Body of pancreas (tissue), 4 donors: ENCODE data around the gene CCL19. TPM values are rescaled to one million over a fixed set of nuclear protein-coding genes. Genes with fewer than 3 reads are reported as not detected.

Source experiments
- ATAC-seq: fragments of 150-250 bp; one replicate; pipeline ENCODE4 v1.9.1; 2016
- DNase-seq, 4 donors: peaks; one replicate each; pipeline ENCODE4 v3.0.0-alpha.2; 2019
- H3K27ac ChIP-seq, 4 donors: fragments of 200-600 bp; sonication (generic); 1 replicate in 3 of 4; 2 replicates in 1 of 4; pipeline versions ENCODE4 v1.5.1 to v1.6.1; 2016 to 2019; ENCODE audit warnings: mild to moderate bottlenecking in 1 of 4, mixed read lengths in 1 of 4, moderate library complexity in 1 of 4
- H3K27me3 ChIP-seq, 2 donors: fragments of 200-600 bp; sonication (generic); one replicate each; pipeline ENCODE4 v1.6.0; 2016; ENCODE audit warnings: mild to moderate bottlenecking in 1 of 2
- H3K36me3 ChIP-seq, 2 donors: fragments of 200-600 bp; sonication (generic); replicated peaks in 1 of 2; 2 replicates each; pipeline ENCODE4 v1.5.1; 2016; ENCODE audit warnings: low read depth in 2 of 2; ENCODE audit not compliant: insufficient read depth in 1 of 2
- H3K4me1 ChIP-seq: fragments of 200-600 bp; sonication (generic); one replicate; pipeline ENCODE4 v1.6.0; 2016
- H3K4me3 ChIP-seq, 2 donors: fragments of 200-600 bp; sonication (generic); 1 replicate in 1 of 2; 2 replicates in 1 of 2; pipeline ENCODE4 v1.5.1; 2016 to 2019
- H3K9me3 ChIP-seq, 3 donors: fragments of 200-600 bp; sonication (generic); 1 replicate in 2 of 3; 2 replicates in 1 of 3; pipeline ENCODE4 v1.5.1; 2016
- CTCF ChIP-seq, 7 experiments: fragments of 450-650 bp in 4 of 7; fragments of 200-600 bp in 3 of 7; sonication (generic) in 3 of 7; IDR thresholded peaks; one replicate each; pipeline ENCODE4 v1.5.1; 2016 to 2019; ENCODE audit warnings: antibody characterized with exemption in 7 of 7
- POLR2A ChIP-seq, 3 donors: fragments of 450-650 bp; IDR thresholded peaks; one replicate each; pipeline ENCODE4 v1.6.1; 2016; ENCODE audit warnings: antibody characterized with exemption in 3 of 3, mild to moderate bottlenecking in 2 of 3
- WGBS, 2 donors: methylation state at CpG; one replicate each; pipeline ENCODE4 v1.1.5; 2017; 5-methylcytosine and 5-hydroxymethylcytosine counted together
- intact Hi-C: fragments of 100-400 bp; cut with DNase I; formaldehyde crosslinking; loops from one replicate; pipeline ENCODE4 v1.15.1; 2023
- total RNA-seq, 2 donors: library from RNA; depleted of rRNA; stranded (reverse); fragments of >200 nt; gene quantifications; one replicate each; pipeline ENCODE4 v1.1.0, GENCODE V29; 2016

The CCL19 gene
- total RNA-seq, 2 donors from 2014 or later: not detected

- DNase-seq: peak in 3 of 4 donors; percentile 36 to 84 (median 41)
- ATAC-seq: no peak
- H3K4me1 ChIP-seq: peaks cover 12% of the 10 kb centered on the region
These were observed 31.4 kb downstream of the CCL19 start for GRCh38 chr9:34659592-34660253.

GRCh38 chr9:34658461-34658860, 32.6 kb downstream of the CCL19 start:
- no peak for ATAC-seq
- Histone ChIP-seq H3K4me1 (peaks cover 21% of the 10 kb centered on the region), H3K9me3 (no peaks in the 10 kb centered on the region), H3K4me3 (no peak overlapping the region), H3K27me3 (no peaks in the 10 kb centered on the region), H3K27ac (no peak overlapping the region), H3K36me3 (no peaks in the 10 kb centered on the region)
- no peak for TF ChIP-seq CTCF (IDR thresholded peaks at IDR 0.05)
- no peak for TF ChIP-seq POLR2A (IDR thresholded peaks at IDR 0.05)
- intact Hi-C loops: no loop called here
- WGBS, 2 donors: 82 to 88% methylated on average over 10 to 14 of the region's 14 CpGs
- no peak for DNase-seq

More at GRCh38 chr9:34659592-34660253, 31.4 kb downstream of the CCL19 start:
- H3K27ac ChIP-seq: no peak overlapping the region
- no peak for TF ChIP-seq CTCF (IDR thresholded peaks at IDR 0.05)
- no peak for TF ChIP-seq POLR2A (IDR thresholded peaks at IDR 0.05)
- H3K36me3 ChIP-seq: no peaks in the 10 kb centered on the region
- 60 to 85% methylated on average over 2 to 8 of the region's 8 CpGs for WGBS, 2 donors
- H3K27me3 ChIP-seq: no peaks in the 10 kb centered on the region
- no peaks in the 10 kb centered on the region for H3K9me3 ChIP-seq
- intact Hi-C loops: no loop called here
- H3K4me3 ChIP-seq: no peak overlapping the region

GRCh38 chr9:34656992-34657391, 34.1 kb downstream of the CCL19 start:
- H3K27ac ChIP-seq: no peak overlapping the region
- no peak for DNase-seq
- no peaks in the 10 kb centered on the region for H3K9me3 ChIP-seq
- intact Hi-C loops: no loop called here
- no peaks in the 10 kb centered on the region for H3K36me3 ChIP-seq
- WGBS, 2 donors: 84 to 100% methylated on average over 2 to 5 of the region's 5 CpGs
- no peak overlapping the region for H3K4me3 ChIP-seq
- peaks cover 36% of the 10 kb centered on the region for H3K4me1 ChIP-seq
- no peak for ATAC-seq
- H3K27me3 ChIP-seq: no peaks in the 10 kb centered on the region
- no peak for TF ChIP-seq CTCF (IDR thresholded peaks at IDR 0.05)
- no peak for TF ChIP-seq POLR2A (IDR thresholded peaks at IDR 0.05)

- Histone ChIP-seq H3K27ac (peak overlapping the region in 1 of 4 donors; percentile 47), H3K27me3 (no peaks in the 10 kb centered on the region), H3K36me3 (no peaks in the 10 kb centered on the region), H3K9me3 (no peaks in the 10 kb centered on the region), H3K4me1 (peaks cover 49% of the 10 kb centered on the region), H3K4me3 (no peak overlapping the region)
- ATAC-seq (no peak), DNase-seq (no peak)
- WGBS, 2 donors: 61 to 75% methylated on average over 5 of the region's 5 CpGs
- TF ChIP-seq CTCF (IDR thresholded peaks at IDR 0.05) (no peak), POLR2A (IDR thresholded peaks at IDR 0.05) (no peak)
- intact Hi-C loops: no loop called here
These were observed 35.7 kb downstream of the CCL19 start for GRCh38 chr9:34655394-34655793.
